GM12878 (cell line): ENCODE results near the gene PGAM2. TPM values are rescaled to one million over a fixed set of nuclear protein-coding genes. Genes with fewer than 3 reads are reported as not detected.

Experiments
- ATAC-seq: fragments of 200-7000 bp; cut with Tn5 transposase; 3 replicates; pipeline ENCODE4 v1.9.1; 2020; ENCODE audit warnings: mild to moderate bottlenecking, moderate library complexity
- BruUV-seq: library from RNA; stranded (reverse); fragments of 400-500 nt; replicated peaks from 2 replicates; lab custom pipeline; 2021; lab: Mats Ljungman, UMichigan
- CTCF ChIA-PET: fragments of 300-600 bp; sonication (Branson Sonifier 250); formaldehyde crosslinking; extraction: SDS; loops from one replicate; lab custom pipeline; 2021; ENCODE audit warnings: inconsistent platforms; lab: Yijun Ruan, JAX
- POLR2A ChIA-PET: fragments of 350-600 bp; formaldehyde crosslinking; extraction: SDS; loops from one replicate; lab custom pipeline; 2021; ENCODE audit warnings: inconsistent platforms; lab: Charles Lee
- RAD21 ChIA-PET: fragments of 300-600 bp; sonication (Branson Sonifier 250); formaldehyde crosslinking; loops from one replicate; lab custom pipeline; 2023; ENCODE audit warnings: antibody characterized with exemption; ENCODE audit not compliant: unreplicated experiment; lab: Charles Lee
- SMC1A ChIA-PET: fragments of 300-600 bp; sonication (Branson Sonifier 250); formaldehyde crosslinking; loops from one replicate; lab custom pipeline; 2023; ENCODE audit not compliant: unreplicated experiment, uncharacterized antibody; lab: Charles Lee
- DNase-seq: peaks from one replicate; pipeline ENCODE4 v3.0.0-alpha.2; 2011; ENCODE audit warnings: low read depth, low spot score
- FAIRE-seq: peaks from 3 replicates; lab custom pipeline; 2011; peaks lifted over from hg19 to GRCh38; lab: Jason Lieb, UNC
- H2AFZ ChIP-seq: 2 replicates; pipeline ENCODE4 v1.6.0; 2011; ENCODE audit warnings: low read depth, low read length, control low read depth; ENCODE audit not compliant: control insufficient read depth
- H3K27ac ChIP-seq: 2 replicates; pipeline ENCODE4 v1.5.1; 2011; ENCODE audit warnings: control low read depth; ENCODE audit not compliant: control insufficient read depth, insufficient read depth
- H3K27me3 ChIP-seq, 2 experiments: replicated peaks in 1 of 2; 2 replicates each; pipeline versions ENCODE4 v1.6.0 to v1.6.1; 2011; ENCODE audit warnings: low read length in 1 of 2; ENCODE audit not compliant: control insufficient read depth in 2 of 2, insufficient read depth in 2 of 2
- H3K36me3 ChIP-seq, 2 experiments: 2 replicates each; pipeline ENCODE4 v1.5.1; 2011; ENCODE audit warnings: low read length in 1 of 2; ENCODE audit not compliant: control insufficient read depth in 2 of 2, insufficient read depth in 2 of 2
- H3K4me1 ChIP-seq: 2 replicates; pipeline ENCODE4 v1.6.1; 2011; ENCODE audit warnings: mild to moderate bottlenecking, low read length, moderate library complexity, mixed read lengths; ENCODE audit not compliant: control insufficient read depth, insufficient read depth
- H3K4me2 ChIP-seq: 2 replicates; pipeline ENCODE4 v1.6.0; 2011; ENCODE audit warnings: control low read depth; ENCODE audit not compliant: control insufficient read depth, insufficient read depth
- H3K4me3 ChIP-seq: fragments of 200-600 bp; sonication (generic); 2 replicates; pipeline ENCODE4 v1.5.1; 2016
- H3K79me2 ChIP-seq: 2 replicates; pipeline ENCODE4 v1.6.0; 2011; ENCODE audit warnings: low read length; ENCODE audit not compliant: control insufficient read depth, insufficient read depth
- H3K9ac ChIP-seq: 2 replicates; pipeline ENCODE4 v1.8.0; 2011; ENCODE audit warnings: low read length, control low read depth, mixed read lengths; ENCODE audit not compliant: control insufficient read depth, insufficient read depth
- H3K9me3 ChIP-seq: replicated peaks from 3 replicates; pipeline ENCODE4 v1.5.1; 2011; ENCODE audit warnings: mild to moderate bottlenecking, low read length; ENCODE audit not compliant: control insufficient read depth, insufficient read depth
- H4K20me1 ChIP-seq: 2 replicates; pipeline ENCODE4 v1.6.0; 2011; ENCODE audit not compliant: control insufficient read depth, insufficient read depth
- BHLHE40 ChIP-seq, 2 experiments: fragments of 450-650 bp in 1 of 2; IDR thresholded peaks; 2 replicates each; pipeline ENCODE4 v1.6.1; 2011 to 2017; ENCODE audit warnings: low read depth in 2 of 2, borderline replicate concordance in 1 of 2, improper control_type of control experiment in 1 of 2, low read length in 1 of 2, mild to moderate bottlenecking in 1 of 2
- CREB1 ChIP-seq: IDR thresholded peaks from 2 replicates; pipeline ENCODE4 v1.6.1; 2012; ENCODE audit warnings: low read depth, mild to moderate bottlenecking, inconsistent platforms
- DPF2 ChIP-seq: fragments of 450-650 bp; IDR thresholded peaks from 2 replicates; pipeline ENCODE4 v1.6.1; 2017; ENCODE audit warnings: mild to moderate bottlenecking
- HDGF ChIP-seq: fragments of 450-650 bp; IDR thresholded peaks from 2 replicates; pipeline ENCODE4 v1.6.1; 2016; ENCODE audit warnings: antibody characterized with exemption
- RBBP5 ChIP-seq: fragments of 200-600 bp; sonication (generic); conservative IDR thresholded peaks from 2 replicates; pipeline ENCODE4 v1.6.1; 2016
- RCOR1 ChIP-seq: conservative IDR thresholded peaks from 2 replicates; pipeline ENCODE4 v1.6.1; 2012; ENCODE audit warnings: low read depth, low read length, improper control_type of control experiment
- ZBED1 ChIP-seq: IDR thresholded peaks from 2 replicates; pipeline ENCODE4 v1.6.1; 2016; ENCODE audit warnings: borderline replicate concordance
- ZNF217 ChIP-seq: fragments of 450-650 bp; IDR thresholded peaks from 2 replicates; pipeline ENCODE4 v1.6.1; 2017; ENCODE audit warnings: antibody characterized with exemption, mild to moderate bottlenecking
- ZNF274 ChIP-seq: IDR thresholded peaks from one replicate; pipeline ENCODE4 v1.8.0; 2011; ENCODE audit not compliant: insufficient read length, insufficient read depth
- ZNF622 ChIP-seq: fragments of 450-650 bp; IDR thresholded peaks from 2 replicates; pipeline ENCODE4 v1.6.1; 2017; ENCODE audit warnings: mild to moderate bottlenecking, inconsistent platforms
- WGBS: methylation state at CpG from one replicate; pipeline ENCODE4 v1.1.6; 2016; ENCODE audit warnings: low lambda C conversion rate; ENCODE audit not compliant: insufficient replicate concordance, insufficient coverage; ENCODE audit errors: missing lambda C conversion rate; 5-methylcytosine and 5-hydroxymethylcytosine counted together
- in situ Hi-C: fragments of 300-500 bp; cut with MboI; formaldehyde crosslinking; loops from 9 replicates; pipeline ENCODE4 v1.14.3; 2018; ENCODE audit warnings: mixed read lengths
- intact Hi-C: fragments of 100-400 bp; cut with micrococcal nuclease; formaldehyde crosslinking; loops from one replicate; pipeline ENCODE4 v1.14.2; 2022; ENCODE audit not compliant: unreplicated experiment
- polyA plus RNA-seq, 11 experiments: library from polyadenylated mRNA; depleted of rRNA in 4 of 11; unstranded in 6 of 11; stranded (reverse) in 5 of 11; fragments of >200 nt; fragmentation: Nextera tagmentation in 4 of 11; fragmentation: Illumina TruSeq in 1 of 11; extraction: Ambion mirVana in 4 of 11; extraction: Trizol in 1 of 11; gene quantifications; 1 replicate in 1 of 11; 2 replicates in 10 of 11; pipeline versions ENCODE4 v1.2.1 to v1.2.3, GENCODE V29; 2011 to 2016; ENCODE audit warnings: inconsistent platforms in 2 of 11, missing spikeins in 2 of 11, low read depth in 1 of 11
- total RNA-seq, 4 experiments: library from RNA; depleted of rRNA in 3 of 4; stranded (reverse); fragments of >200 nt in 3 of 4; fragmentation: Illumina TruSeq in 1 of 4; extraction: Trizol in 1 of 4; gene quantifications; 2 replicates each; pipeline versions ENCODE4 v1.2.1 to v1.2.3, GENCODE V29; 2013 to 2021
- TF ChIP-seq, protein P1 (sequence below): IDR thresholded peaks from 2 replicates; pipeline ENCODE4 v1.6.1; 2011; ENCODE audit warnings: low read depth, low read length, improper control_type of control experiment, borderline replicate concordance
- TF ChIP-seq, protein P2 (sequence below): fragments of 450-650 bp; IDR thresholded peaks from 2 replicates; pipeline ENCODE4 v1.6.1; 2016; ENCODE audit warnings: mild to moderate bottlenecking
- TF ChIP-seq, protein P3 (sequence below): fragments of 450-650 bp; IDR thresholded peaks from 2 replicates; pipeline ENCODE4 v1.6.1; 2017; ENCODE audit warnings: mild to moderate bottlenecking, moderate library complexity

The PGAM2 gene
- total and polyA plus RNA-seq, 10 of the 15 experiments (the other 5 are each of a cell fraction or from before 2014, with no cell fraction given) = not detected

DNA sequence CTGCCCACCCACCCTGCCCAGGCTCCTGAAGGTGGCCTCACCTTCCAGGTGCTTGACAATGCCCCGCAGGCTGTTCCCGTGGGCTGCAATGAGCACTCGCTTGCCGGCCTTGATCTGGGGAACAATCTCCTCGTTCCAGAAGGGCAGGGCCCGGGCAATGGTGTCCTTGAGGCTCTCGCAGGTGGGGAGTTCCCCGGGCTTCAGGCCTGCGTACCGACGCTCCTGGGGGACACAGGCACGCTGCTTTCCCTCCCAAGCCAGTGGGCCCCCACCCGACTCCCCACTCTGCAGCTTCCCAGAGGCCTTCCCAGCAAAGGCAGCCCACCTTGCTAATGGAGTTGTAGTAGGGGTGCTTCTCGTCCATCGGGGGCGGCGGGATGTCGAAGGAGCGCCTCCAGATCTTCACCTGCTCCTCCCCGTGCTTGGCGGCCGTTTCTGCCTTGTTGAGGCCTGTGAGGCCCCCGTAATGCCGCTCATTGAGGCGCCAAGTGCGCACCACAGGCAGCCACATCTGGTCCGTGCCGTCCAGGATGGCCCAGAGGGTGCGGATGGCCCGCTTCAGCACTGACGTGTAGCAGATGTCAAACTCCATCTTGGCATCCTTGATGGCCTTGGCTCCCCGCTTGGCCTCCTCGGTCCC lies 456 bp downstream of the PGAM2 start (continued):
- no peak for TF ChIP-seq RCOR1

DNA sequence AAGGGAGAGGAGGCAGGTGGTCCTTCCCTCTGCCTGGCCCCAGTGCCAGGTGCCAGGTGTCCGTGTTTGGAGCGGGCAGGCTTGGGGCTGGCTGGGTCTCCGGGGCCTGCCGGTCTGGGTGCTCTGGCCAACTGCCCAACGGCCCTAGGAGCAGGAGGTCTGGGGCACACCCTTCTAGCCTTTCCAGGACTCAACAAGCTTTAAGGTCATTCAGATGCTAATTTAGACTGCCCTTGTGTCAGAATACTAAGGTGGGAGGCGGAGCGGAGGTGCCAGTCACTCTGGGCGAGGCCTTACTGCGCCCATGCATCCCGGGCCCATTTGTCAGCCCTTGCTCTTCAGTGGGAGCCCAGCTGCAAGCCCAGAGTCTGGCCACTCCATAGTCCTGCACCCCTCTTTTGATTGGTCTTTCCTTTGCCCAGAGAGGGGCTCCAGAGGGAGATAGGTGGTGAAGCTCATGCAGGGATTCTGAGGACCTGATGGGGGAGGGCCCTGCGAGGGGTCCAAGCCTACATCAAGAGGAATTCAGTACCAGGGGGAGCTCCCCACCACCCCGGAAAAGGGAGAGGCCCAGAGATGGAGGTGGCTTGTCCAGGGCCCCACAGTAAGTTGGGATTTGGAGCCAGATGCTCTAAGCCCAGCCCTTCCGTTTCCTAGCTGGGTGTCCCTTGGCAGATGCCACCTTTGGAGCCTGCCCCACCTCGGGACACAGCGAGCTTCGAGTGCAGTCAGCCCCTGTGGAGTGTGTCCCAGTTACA lies 1.3 kb downstream of the PGAM2 start:
- ChIA-PET SMC1A (no interaction called here), CTCF (interaction anchor here (1.1 to 1.2 kb wide), 2 partner anchors 14 to 44 kb away, joined by 3 read pairs; no protein-coding TSS in a partner anchor), RAD21 (no interaction called here)
- in situ Hi-C loops = no loop called here
- Histone ChIP-seq H3K9ac (no peak overlapping the region), H3K79me2 (no peaks in the 10 kb centered on the region), H3K36me3 (peaks cover 18 to 26% of the 10 kb centered on the region in 2 experiments), H3K27ac (no peak overlapping the region), H4K20me1 (no peaks in the 10 kb centered on the region), H3K4me2 (no peak overlapping the region), H2AFZ (no peak overlapping the region), H3K4me3 (no peak overlapping the region), H3K4me1 (peaks cover 4% of the 10 kb centered on the region), H3K9me3 (no peaks in the 10 kb centered on the region)
- DNase-seq (no peak), FAIRE-seq (no peak), ATAC-seq (no peak)
- BruUV-seq = no TSS peak
- WGBS = 75% methylated on average over 16 of the region's 16 CpGs
- TF ChIP-seq HDGF (no peak), ZBED1 (no peak), RBBP5 (no peak), ZNF217 (no peak), ZNF274 (no peak), BHLHE40 (IDR thresholded peaks at IDR 0.05; ENCODE audit: borderline replicate concordance in 1 of 2, low read depth in 2 of 2, low read length in 1 of 2) (no peak), DPF2 (no peak), ZNF622 (no peak), CREB1 (no peak)
- TF ChIP-seq, protein P1, sequence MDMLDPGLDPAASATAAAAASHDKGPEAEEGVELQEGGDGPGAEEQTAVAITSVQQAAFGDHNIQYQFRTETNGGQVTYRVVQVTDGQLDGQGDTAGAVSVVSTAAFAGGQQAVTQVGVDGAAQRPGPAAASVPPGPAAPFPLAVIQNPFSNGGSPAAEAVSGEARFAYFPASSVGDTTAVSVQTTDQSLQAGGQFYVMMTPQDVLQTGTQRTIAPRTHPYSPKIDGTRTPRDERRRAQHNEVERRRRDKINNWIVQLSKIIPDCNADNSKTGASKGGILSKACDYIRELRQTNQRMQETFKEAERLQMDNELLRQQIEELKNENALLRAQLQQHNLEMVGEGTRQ = no peak
- TF ChIP-seq, protein P2, sequence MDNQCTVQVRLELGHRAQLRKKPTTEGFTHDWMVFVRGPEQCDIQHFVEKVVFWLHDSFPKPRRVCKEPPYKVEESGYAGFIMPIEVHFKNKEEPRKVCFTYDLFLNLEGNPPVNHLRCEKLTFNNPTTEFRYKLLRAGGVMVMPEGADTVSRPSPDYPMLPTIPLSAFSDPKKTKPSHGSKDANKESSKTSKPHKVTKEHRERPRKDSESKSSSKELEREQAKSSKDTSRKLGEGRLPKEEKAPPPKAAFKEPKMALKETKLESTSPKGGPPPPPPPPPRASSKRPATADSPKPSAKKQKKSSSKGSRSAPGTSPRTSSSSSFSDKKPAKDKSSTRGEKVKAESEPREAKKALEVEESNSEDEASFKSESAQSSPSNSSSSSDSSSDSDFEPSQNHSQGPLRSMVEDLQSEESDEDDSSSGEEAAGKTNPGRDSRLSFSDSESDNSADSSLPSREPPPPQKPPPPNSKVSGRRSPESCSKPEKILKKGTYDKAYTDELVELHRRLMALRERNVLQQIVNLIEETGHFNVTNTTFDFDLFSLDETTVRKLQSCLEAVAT = no peak
- TF ChIP-seq, protein P3, sequence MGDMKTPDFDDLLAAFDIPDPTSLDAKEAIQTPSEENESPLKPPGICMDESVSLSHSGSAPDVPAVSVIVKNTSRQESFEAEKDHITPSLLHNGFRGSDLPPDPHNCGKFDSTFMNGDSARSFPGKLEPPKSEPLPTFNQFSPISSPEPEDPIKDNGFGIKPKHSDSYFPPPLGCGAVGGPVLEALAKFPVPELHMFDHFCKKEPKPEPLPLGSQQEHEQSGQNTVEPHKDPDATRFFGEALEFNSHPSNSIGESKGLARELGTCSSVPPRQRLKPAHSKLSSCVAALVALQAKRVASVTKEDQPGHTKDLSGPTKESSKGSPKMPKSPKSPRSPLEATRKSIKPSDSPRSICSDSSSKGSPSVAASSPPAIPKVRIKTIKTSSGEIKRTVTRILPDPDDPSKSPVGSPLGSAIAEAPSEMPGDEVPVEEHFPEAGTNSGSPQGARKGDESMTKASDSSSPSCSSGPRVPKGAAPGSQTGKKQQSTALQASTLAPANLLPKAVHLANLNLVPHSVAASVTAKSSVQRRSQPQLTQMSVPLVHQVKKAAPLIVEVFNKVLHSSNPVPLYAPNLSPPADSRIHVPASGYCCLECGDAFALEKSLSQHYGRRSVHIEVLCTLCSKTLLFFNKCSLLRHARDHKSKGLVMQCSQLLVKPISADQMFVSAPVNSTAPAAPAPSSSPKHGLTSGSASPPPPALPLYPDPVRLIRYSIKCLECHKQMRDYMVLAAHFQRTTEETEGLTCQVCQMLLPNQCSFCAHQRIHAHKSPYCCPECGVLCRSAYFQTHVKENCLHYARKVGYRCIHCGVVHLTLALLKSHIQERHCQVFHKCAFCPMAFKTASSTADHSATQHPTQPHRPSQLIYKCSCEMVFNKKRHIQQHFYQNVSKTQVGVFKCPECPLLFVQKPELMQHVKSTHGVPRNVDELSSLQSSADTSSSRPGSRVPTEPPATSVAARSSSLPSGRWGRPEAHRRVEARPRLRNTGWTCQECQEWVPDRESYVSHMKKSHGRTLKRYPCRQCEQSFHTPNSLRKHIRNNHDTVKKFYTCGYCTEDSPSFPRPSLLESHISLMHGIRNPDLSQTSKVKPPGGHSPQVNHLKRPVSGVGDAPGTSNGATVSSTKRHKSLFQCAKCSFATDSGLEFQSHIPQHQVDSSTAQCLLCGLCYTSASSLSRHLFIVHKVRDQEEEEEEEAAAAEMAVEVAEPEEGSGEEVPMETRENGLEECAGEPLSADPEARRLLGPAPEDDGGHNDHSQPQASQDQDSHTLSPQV = no peak
- TF ChIP-seq, all 136 proteins: peak for 0
- POLR2A ChIA-PET = interaction anchor here (1.0 to 1.5 kb wide), 3 partner anchors 14 to 20 kb away, joined by 3 to 4 read pairs (median 3); partner anchors contain the start of gene DBNL
- intact Hi-C loops = no loop called here
- H3K27me3 ChIP-seq = no peaks in the 10 kb centered on the region
